HG03469 (cell line): ENCODE measurements around the gene RPP30.

ENCODE experiments used
- ATAC-seq: cut with Tn5 transposase; IDR thresholded peaks from one replicate; pipeline ENCODE4 v1.9.1; 2021; ENCODE audit warnings: mild to moderate bottlenecking, moderate library complexity, moderate number of reproducible peaks; ENCODE audit not compliant: unreplicated experiment

Gene RPP30

GRCh38 chr10:90871766-90872647 is at the start of gene RPP30:
RPP30 (plus strand) TSS chr10:90871974; CDS start chr10:90871987, 13 bp downstream.
- peak; percentile 95 for ATAC-seq

GRCh38 chr10:90822508-90822907 is 49.3 kb upstream of the RPP30 start:
- no peak for ATAC-seq

- ATAC-seq, result no peak
These were observed 39.7 kb upstream of the RPP30 start for GRCh38 chr10:90832111-90832510.

- ATAC-seq, result no peak
These were observed 37.4 kb upstream of the RPP30 start for GRCh38 chr10:90834326-90834725.

- ATAC-seq, result no peak
These were observed 34.3 kb upstream of the RPP30 start for GRCh38 chr10:90837486-90837885.

GRCh38 chr10:90842725-90843124 is 29.0 kb upstream of the RPP30 start:
- no peak for ATAC-seq

- ATAC-seq, result no peak
These were observed 26.0 kb upstream of the RPP30 start for GRCh38 chr10:90845726-90846125.

GRCh38 chr10:90846746-90847145 is 25.0 kb upstream of the RPP30 start:
- no peak for ATAC-seq

- ATAC-seq, result no peak
These were observed 24.3 kb upstream of the RPP30 start for GRCh38 chr10:90847436-90847835.

GRCh38 chr10:90849956-90850749 is 21.6 kb upstream of the RPP30 start:
- ATAC-seq, result no peak

- no peak for ATAC-seq
These were observed 16.6 kb upstream of the RPP30 start for GRCh38 chr10:90855126-90855525.

- ATAC-seq, result no peak
These were observed 15.5 kb upstream of the RPP30 start for GRCh38 chr10:90856261-90856660.

- no peak for ATAC-seq
These were observed 14.7 kb upstream of the RPP30 start for GRCh38 chr10:90856964-90857634.

- no peak for ATAC-seq
These were observed 13.9 kb upstream of the RPP30 start, which contains the start of gene HTR7 for GRCh38 chr10:90857635-90858460. HTR7 (minus strand) TSS chr10:90858039; CDS start chr10:90857671, 368 bp downstream.

- ATAC-seq, result no peak
These were observed 13.3 kb upstream of the RPP30 start for GRCh38 chr10:90858461-90858968.

GRCh38 chr10:90859321-90859751 is 12.4 kb upstream of the RPP30 start:
- ATAC-seq, result no peak

- no peak for ATAC-seq
These were observed 11.0 kb upstream of the RPP30 start for GRCh38 chr10:90860790-90861189.

GRCh38 chr10:90862908-90863514 is 8.8 kb upstream of the RPP30 start:
- no peak for ATAC-seq

GRCh38 chr10:90865401-90865800 is 6.4 kb upstream of the RPP30 start:
- ATAC-seq, result no peak
